GM19043 (cell line): ENCODE measurements around the gene GLIPR1L2.
A peak's percentile ranks its signal among the peaks of the same experiment; 100 is the strongest.
"Not testable (repeated sequence)": the region's sequence is repeated elsewhere in the genome, so short reads cannot be mapped to it uniquely, and the experiment has no call there.

ENCODE experiments used
- ATAC-seq: cut with Tn5 transposase; IDR thresholded peaks from one replicate; pipeline ENCODE4 v1.9.1; 2021; ENCODE audit warnings: low read depth; ENCODE audit not compliant: unreplicated experiment

Gene GLIPR1L2

DNA sequence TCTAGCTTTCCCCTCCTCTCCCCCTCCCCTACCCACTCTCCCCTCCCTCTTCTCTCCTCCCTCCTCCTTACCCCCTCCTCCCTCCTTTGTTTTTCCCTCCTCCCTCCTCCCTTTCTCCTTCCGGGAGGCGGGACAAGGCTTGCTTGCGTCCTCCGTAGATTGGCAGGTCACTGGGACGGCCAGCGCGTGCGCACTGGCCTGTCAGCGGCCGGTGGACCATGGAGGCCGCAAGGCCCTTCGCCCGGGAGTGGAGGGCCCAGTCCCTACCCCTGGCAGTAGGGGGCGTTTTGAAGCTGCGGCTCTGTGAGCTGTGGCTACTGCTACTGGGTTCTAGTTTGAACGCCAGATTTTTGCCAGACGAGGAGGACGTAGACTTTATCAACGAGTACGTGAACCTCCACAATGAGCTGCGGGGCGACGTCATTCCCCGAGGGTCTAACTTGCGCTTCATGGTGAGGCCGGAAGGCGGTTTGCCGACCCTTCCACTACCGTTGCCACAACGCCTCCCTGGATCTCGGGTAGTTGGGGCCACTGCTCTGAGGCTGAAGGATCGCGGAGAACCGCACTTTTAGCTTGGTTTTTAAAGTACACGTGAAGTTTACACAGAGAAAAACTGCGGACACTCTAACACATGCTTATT, at the start of gene GLIPR1L2:
GLIPR1L2 (plus strand) TSS at position 191 of the 640 bp plus-strand sequence; CDS start at position 219, 28 bp downstream.
- peak; percentile 94 for ATAC-seq

DNA sequence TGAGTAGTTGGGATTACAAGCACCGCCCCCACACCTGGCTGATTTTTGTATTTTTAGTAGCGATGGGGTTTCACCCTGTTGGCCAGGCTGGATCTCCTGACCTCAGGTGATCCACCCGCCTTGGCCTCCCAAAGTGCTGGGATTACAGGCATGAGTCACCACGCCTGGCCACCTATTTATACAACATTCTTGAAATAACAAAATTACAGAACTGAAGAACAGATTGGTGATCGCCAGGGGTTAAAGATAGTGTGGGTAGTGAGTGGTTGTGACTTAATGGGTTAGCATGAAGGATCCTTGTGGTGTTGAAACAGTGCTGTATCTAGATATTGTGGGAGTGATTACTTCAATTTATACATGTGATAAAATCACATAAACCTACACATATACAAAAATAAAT, 49.0 kb upstream of the GLIPR1L2 start:
- no peak for ATAC-seq

DNA sequence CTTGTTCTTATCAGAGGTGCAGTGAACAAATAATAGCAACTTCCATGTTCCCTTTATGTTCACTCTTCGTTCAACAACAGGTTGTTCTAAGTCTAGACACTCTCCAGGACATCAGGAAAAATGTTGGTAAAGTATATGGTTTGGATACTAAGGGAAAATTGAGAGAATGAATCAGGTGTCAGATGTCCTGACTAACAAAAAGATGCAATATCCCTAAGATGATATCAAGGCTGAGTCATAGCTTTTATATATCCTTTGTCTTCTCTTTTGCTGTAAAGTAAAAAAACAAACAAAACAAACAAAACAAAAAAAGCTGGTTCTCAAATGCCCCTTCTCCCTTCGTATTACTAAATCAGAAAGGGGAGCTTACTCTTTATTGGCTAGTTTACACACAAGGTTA, 45.4 kb upstream of the GLIPR1L2 start:
- no peak for ATAC-seq

DNA sequence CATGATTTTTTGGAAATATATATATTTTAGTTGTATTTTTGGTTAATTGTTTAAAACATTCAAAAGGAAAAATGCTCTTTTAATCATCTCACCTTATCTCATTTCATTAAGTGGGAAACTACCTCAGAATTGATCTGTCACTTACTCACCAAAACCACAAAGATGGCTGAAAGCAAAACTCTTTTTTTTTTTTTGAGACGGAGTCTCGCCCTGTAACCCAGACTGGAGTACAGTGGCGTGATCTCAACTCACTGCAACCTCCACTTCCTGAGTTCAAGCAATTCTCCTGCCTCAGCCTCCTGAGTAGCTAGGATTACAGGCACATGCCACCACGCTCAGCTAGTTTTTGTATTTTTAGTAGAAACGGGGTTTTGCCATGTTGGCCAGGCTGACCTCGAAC, 44.7 kb upstream of the GLIPR1L2 start:
- ATAC-seq = not testable (repeated sequence)

DNA sequence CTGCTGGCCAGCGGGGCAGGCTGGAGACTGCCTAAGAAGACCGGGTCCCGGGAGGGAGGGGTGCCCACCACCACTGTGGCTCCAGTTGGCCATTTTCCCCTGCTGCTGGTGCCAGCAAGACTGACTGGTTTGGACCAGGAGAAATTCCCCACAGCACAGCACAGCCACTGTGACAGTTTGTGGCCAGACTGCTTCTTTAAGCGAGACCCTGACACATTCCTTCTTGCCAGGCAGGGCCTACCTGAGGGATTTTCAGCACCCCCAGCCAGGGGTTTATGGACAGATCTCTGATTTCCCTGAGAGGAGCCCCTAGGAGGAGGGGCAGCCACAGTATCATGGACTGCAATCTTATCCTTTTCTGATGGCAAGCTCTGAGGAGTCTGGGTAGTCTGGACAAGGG, 40.9 kb upstream of the GLIPR1L2 start:
- no peak for ATAC-seq

DNA sequence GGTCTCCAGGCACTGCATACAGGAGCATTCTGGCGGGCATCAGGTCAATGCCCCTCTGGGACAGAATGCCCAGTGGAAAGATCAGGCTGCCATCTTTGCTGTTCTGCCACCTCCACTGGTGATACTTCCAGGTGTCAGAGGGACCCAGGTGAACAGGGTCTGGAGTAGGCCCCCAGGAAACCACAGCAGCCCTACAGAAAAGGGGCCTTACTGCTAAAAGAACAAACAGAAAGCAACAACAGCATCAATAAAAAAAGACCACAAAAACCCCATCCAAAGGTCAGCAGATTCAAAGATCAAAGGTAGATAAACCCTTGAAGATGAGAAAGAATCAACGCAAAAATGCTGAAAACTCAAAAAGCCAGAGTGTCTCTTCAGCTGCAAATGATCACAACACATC, 40.5 kb upstream of the GLIPR1L2 start:
- no peak for ATAC-seq

DNA sequence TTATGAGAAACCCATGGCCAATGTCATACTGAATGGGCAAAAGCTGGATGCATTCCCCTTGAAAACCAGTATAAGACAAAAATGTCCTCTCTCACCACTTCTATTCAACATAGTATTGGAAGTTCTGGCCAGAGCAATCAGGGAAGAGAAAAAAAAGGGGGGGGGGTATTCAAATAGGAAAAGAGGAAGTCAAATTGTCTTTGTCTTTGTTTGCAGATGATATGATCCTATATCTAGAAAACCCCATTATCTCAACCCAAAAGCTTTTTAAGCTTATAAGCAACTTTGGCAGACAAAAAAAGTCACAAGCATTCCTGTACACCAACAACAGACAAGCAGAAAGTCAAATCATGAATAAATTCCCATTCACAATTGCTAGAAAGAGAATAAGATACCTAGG, 36.9 kb upstream of the GLIPR1L2 start:
- ATAC-seq = no peak

DNA sequence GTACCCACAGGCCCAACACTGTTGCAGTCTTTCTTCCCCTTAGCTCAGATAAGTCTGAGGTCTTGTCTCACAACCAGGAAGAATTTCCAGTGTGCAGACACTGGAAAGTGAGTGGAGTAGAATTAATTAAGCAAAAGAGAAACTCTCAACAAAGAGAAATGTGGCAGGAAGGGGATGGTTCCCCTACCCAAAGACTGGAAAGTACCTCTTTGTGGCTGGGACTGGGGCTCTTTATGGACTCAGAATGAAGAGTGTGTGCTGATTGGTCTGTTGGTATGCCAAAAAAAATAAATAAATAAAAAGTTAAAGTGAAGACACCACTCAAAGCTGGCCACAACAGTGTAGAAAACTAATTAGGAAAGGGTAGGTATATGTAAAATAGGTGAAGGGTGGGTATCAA, 30.0 kb upstream of the GLIPR1L2 start:
- no peak for ATAC-seq

DNA sequence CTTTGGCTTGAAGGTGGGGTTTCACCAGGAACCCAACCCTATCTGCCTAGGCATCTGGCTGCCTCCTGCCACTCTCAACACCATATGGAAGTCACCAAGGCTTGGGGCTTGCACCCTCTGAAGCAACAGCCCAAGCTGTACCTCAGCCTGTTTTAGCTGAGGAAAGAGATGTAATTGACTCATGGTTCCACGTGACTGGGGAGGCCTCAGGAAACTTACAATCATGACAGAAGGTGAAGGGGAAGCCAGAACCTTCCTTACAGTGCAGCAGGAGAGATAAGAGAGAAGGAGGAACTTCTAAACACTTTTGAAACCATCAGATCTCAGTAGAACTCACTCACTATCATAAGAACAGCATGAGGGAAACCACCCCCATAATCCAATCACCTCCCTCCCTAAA, 29.5 kb upstream of the GLIPR1L2 start:
- no peak for ATAC-seq

DNA sequence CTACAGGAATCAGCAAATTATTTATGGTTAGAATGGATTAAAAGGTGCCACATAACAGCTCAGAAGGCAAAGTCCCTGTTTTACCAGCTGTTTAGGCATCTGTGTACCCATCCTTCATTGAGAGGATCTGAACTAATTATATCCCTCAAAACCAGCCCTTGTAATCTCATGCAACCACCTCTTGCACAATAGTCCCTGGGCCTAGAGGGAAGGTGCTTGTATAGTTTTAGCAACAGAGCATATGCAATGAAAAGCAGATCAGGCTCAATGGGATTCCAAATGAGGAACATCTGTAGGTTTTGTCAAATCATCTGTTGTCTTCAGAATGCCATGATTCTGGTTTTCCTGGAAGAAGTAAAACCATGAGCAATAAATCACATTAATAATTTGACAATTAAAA, 26.0 kb upstream of the GLIPR1L2 start:
- ATAC-seq = no peak

DNA sequence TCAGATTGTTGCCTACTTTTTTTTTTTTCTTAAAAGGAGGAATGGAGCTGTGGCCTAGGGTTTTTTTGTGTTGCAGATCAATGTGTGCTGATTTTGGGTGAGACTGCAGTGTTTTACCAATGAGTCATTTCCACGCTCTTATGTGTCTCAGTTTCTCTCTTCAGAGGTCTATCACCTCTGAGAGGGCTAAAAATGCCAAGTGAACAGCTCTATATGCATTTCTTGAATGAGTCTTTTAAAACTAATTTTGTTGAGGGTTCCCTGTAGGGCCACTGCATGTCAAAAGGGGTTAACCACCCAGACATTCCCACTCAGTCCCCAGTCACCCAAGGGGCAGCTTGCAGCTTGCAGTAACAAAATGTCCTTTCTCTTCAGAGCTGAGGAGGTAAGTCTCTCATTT, 24.3 kb upstream of the GLIPR1L2 start:
- ATAC-seq = peak; percentile 80

DNA sequence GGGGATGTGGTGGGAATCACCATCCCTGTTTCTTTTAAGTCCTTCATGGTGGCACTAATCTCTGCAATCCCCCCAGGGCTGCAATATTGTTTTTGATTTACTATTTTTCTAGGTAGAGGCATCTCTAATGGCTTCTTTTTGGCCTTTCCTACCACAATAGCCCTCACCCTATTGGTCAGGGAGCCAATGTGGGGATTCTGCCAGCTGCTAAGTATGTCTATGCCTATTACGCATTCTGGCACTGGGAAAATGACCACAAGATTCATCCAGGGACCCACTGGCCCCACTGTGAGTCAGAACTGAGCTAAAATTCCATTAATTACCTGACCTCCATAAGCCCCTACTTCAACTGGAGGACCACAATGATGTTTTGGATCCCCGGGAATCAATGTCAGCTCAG, 15.9 kb upstream of the GLIPR1L2 start:
- ATAC-seq = no peak

DNA sequence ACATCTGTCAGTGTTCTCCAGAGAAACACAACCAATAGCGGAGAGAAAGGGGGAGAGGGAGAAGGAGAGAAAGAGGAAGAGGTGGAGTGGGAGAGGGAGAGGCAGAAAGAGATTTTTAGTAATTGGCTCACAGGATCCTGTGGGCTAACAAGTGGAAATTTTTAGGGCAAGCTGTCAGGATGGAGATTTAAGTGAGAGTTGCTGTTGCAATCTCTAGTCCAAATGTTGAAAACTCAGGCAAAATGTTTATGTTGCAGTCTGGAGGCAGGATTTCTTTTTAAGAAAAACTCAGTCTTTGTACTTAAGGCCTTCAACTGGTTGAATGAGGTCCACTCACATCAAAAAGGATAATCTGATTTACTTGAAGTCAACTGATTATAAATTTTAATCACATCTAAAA, 12.5 kb upstream of the GLIPR1L2 start:
- ATAC-seq = no peak

DNA sequence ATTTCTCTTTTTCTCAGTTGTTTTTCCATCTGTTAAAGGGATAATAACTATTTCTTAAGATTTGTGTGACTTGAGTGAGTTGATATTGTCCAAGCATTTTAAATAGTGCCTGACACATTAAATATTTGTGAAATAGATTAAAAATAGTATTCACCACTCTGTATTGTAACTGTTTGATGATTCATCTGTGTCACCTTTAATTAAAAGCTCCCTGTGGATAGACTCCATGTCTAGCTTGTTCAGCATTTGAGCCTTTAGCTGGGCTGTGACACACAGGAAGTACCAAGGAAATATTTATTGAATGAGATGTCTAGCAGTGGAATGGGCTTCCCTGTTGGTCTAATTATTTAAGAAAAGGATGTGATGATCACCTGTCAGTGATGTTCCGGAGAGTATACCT, 1.8 kb upstream of the GLIPR1L2 start:
- no peak for ATAC-seq

DNA sequence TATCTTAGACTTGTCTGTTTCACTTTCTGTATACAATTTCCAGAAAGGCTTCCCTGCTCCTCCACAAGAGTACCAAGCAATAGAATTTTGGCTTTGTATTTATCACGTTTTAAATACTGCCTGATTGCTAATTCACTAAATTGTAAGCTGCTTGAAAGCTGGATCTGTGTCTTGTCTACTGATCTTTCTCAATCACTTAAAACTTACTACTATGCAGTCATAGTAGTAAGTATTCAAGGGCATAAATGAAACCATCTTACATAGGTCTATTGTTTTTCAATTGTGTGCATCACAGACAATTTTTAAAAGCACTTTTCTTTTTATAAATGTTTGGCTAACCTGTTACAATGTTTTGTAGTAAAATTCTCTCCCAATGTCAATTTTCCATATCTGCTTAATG, 1.2 kb upstream of the GLIPR1L2 start:
- ATAC-seq = no peak

DNA sequence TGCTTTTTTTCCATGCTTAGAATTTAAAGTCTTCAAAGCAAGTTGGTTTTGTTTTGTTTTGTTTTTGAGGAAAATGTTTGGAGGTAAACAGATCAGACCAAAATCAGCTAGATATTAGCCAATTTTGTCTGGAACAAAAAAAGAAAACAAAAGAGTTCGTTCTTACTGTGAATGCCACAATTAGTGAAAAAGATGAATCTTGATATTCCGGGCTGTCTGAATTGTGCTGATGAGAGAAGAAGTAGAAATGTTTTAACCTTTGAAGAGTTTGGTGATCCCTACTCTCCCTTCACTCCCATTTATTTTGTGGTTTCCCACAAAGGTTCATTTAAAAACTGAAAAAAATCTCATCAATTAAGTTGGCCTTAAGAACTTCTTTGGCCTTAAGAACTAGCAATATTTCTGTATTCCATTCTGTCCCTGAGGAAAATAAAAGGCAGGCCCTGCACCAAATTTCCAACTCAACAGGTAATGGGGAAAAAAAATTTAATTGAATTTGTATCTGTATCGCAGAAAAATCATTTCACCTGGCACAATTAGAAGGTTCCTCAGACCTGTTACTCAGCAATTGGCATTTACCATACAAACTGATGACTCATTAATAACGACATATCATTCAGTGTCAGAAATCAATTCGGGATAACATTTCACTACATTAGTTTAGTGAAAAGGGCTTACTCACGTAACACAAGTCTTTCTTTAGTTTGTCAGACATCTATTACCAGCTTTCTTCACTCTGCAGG, 562 bp upstream of the GLIPR1L2 start:
- no peak for ATAC-seq

DNA sequence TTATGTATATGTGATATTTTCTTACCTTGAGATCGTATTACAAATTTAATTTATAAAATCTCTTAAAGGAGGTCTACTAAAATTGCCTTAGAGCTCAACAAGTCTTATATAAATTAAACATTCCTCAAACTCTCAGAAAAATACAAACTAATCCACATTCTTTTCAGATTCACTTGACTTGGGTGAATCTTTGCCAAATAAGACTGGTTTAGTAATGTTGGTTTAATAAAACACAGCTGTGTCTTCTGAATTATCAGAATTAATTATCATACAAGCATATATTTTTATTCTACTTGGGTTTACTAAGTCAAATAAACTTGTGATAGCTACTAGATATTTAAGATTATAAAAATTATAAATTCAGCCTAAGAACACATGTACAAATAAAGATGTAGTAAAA, 13.3 kb downstream of the GLIPR1L2 start:
- no peak for ATAC-seq

DNA sequence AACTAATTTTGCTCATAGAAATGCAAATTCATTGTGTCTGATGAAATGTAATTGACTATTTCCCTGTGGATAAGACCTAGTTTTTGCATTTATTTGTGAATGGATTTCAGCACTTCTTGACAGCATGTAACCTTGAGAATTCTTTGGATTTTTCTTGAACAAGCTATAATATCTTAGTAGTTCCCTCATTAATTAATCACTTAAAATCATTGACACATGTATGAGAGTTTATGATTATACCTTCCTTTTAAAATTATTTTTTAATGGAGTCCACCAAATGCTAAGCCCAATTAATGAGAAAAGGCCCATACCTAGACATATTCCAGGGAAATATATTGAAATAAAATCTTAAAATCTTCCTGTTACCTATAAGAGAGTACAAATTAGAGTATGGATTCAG, 16.8 kb downstream of the GLIPR1L2 start:
- no peak for ATAC-seq

DNA sequence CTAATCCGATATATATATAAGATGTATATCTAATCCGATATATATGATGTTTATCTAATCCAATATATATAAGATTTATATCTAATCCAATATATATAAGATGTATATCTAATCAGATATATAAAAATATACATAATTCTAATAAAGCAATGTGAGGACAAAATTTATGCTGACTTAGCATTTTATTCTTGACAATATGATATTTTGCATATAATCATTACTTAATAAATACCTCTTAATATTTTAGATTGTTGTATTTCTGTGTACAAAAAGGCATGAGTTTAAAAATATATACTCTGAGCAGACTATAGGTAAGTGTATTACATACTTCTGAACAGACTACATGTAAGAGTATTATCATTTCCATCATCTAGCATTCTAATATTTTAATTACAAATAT, 18.9 kb downstream of the GLIPR1L2 start:
- ATAC-seq = no peak

DNA sequence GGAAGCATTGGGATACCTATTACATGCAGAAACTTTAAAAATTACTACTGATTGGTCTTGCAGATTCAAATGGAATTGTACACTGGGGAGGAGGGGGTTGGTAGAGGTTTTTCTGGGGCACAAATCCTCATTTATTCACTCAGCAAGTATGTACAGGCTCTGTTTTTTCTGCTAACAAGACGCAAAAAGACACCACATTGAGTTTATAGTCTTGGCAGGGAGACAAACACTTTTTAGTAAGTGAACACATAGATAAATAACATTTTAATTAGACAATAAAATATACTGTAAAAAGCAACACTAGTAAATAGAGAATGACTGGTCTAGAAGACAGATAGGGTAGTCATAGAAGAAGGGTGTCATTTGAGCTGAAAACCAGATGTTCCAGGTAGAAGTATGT, 23.8 kb downstream of the GLIPR1L2 start:
- ATAC-seq = no peak

DNA sequence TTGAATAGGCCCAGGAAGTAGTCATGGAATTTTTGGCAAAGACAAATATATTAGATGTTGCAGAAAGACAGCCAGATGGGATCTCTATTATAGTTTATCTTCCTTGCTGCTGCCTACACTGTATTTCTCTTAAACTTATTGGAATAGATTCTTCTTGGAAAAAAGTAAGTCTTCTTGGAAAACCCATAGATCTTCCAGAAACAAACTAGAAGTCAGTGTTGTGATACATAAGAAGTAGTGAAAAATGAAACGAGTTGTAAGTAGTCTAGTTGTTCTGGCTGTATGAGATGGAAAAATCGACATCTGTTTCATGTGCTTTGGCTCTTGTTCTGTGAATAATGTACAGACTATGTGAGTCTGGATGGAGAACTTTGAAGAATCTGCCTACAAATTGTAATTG, 29.0 kb downstream of the GLIPR1L2 start:
- no peak for ATAC-seq

DNA sequence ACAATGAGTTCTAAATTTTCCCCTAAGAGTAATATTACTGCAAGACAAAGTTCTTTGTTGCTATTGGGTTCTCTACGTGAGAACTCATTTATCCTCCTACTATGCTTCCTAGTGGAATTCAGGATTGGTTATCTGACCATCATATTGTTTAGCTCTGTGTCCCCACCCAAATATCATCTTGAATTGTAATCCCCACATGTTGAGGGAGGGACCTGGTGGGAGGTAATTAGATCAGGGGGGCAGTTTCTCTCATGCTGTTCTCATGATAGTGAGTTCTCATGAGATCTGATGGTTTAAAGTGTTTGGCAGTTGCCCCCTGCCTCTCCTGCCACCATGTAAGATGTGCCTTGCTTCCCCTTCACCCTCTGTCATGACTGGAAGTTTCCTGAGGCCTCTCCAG, 36.6 kb downstream of the GLIPR1L2 start:
- ATAC-seq = no peak
